HG03378 (cell line): Measurements from ENCODE around the gene GPC5.

Experiments used
- ATAC-seq: cut with Tn5 transposase; IDR thresholded peaks from one replicate; pipeline ENCODE4 v1.9.1; 2021; ENCODE audit warnings: mild to moderate bottlenecking, moderate library complexity; ENCODE audit not compliant: unreplicated experiment

Gene GPC5

GRCh38 chr13:92781965-92782690 lies 1383.7 kb downstream of the GPC5 start:
- no peak for ATAC-seq

GRCh38 chr13:92802776-92803175 lies 1404.4 kb downstream of the GPC5 start:
- ATAC-seq, result no peak

- ATAC-seq, result no peak
Measured at GRCh38 chr13:92804346-92804745, 1405.9 kb downstream of the GPC5 start.

GRCh38 chr13:92804926-92805325 lies 1406.5 kb downstream of the GPC5 start:
- no peak for ATAC-seq

GRCh38 chr13:92805766-92806165 lies 1407.3 kb downstream of the GPC5 start:
- no peak for ATAC-seq

- no peak for ATAC-seq
Measured at GRCh38 chr13:92806215-92806614, 1407.8 kb downstream of the GPC5 start.

- no peak for ATAC-seq
Measured at GRCh38 chr13:92807353-92807752, 1408.9 kb downstream of the GPC5 start.

- ATAC-seq, result no peak
Measured at GRCh38 chr13:92807966-92808365, 1409.5 kb downstream of the GPC5 start.

- ATAC-seq, result no peak
Measured at GRCh38 chr13:92821324-92821723, 1422.9 kb downstream of the GPC5 start.

GRCh38 chr13:92823059-92823458 lies 1424.6 kb downstream of the GPC5 start:
- no peak for ATAC-seq

GRCh38 chr13:92825938-92826596 lies 1427.6 kb downstream of the GPC5 start:
- ATAC-seq, result no peak

- no peak for ATAC-seq
Measured at GRCh38 chr13:92827503-92827902, 1429.1 kb downstream of the GPC5 start.

- ATAC-seq, result no peak
Measured at GRCh38 chr13:92829930-92830329, 1431.5 kb downstream of the GPC5 start.

- no peak for ATAC-seq
Measured at GRCh38 chr13:92830821-92831220, 1432.4 kb downstream of the GPC5 start.

GRCh38 chr13:92833071-92833470 lies 1434.7 kb downstream of the GPC5 start:
- no peak for ATAC-seq

- ATAC-seq, result no peak
Measured at GRCh38 chr13:92836171-92836570, 1437.8 kb downstream of the GPC5 start.

- peak; percentile 56 for ATAC-seq
Measured at GRCh38 chr13:92838786-92839185, 1440.4 kb downstream of the GPC5 start.

- no peak for ATAC-seq
Measured at GRCh38 chr13:92842145-92842544, 1443.7 kb downstream of the GPC5 start.

GRCh38 chr13:92843549-92843948 lies 1445.1 kb downstream of the GPC5 start:
- peak; percentile 65 for ATAC-seq

- no peak for ATAC-seq
Measured at GRCh38 chr13:92849381-92849780, 1451.0 kb downstream of the GPC5 start.

- ATAC-seq, result no peak
Measured at GRCh38 chr13:92864584-92865284, 1466.3 kb downstream of the GPC5 start.

GRCh38 chr13:92873029-92873428 lies 1474.6 kb downstream of the GPC5 start:
- no peak for ATAC-seq
